ENCODE data around the gene SEC61B.

SEC61B gene

GRCh38 chr9:99244344-99245260 lies 22.5 kb downstream of the SEC61B start:
- no peak overlapping the region for H3K9ac ChIP-seq (ENCODE audit: low read depth, low read length)

GRCh38 chr9:99249619-99250018 lies 27.5 kb downstream of the SEC61B start:
- no peak overlapping the region for H3K4me3 ChIP-seq (ENCODE audit: low read depth, low read length)
- no peaks in the 10 kb centered on the region for H3K27me3 ChIP-seq (ENCODE audit: control insufficient read depth, insufficient read depth, low read length)
- no peaks in the 10 kb centered on the region for H3K36me3 ChIP-seq (ENCODE audit: control insufficient read depth, insufficient read depth, low read length)
- H3K4me1 ChIP-seq (ENCODE audit: control insufficient read depth, insufficient read depth, low read length), result no peaks in the 10 kb centered on the region
- H3K9ac ChIP-seq (ENCODE audit: low read depth, low read length), result no peak overlapping the region
- no peaks in the 10 kb centered on the region for H3K9me3 ChIP-seq (ENCODE audit: control insufficient read depth, insufficient read depth, low read length)

More at GRCh38 chr9:99244344-99245260, 22.5 kb downstream of the SEC61B start:
- H3K4me1 ChIP-seq (ENCODE audit: control insufficient read depth, insufficient read depth, low read length), result no peaks in the 10 kb centered on the region
- H3K9me3 ChIP-seq (ENCODE audit: control insufficient read depth, insufficient read depth, low read length), result no peaks in the 10 kb centered on the region
- H3K4me3 ChIP-seq (ENCODE audit: low read depth, low read length), result no peak overlapping the region
- H3K27me3 ChIP-seq (ENCODE audit: control insufficient read depth, insufficient read depth, low read length), result no peaks in the 10 kb centered on the region
- H3K36me3 ChIP-seq (ENCODE audit: control insufficient read depth, insufficient read depth, low read length), result no peaks in the 10 kb centered on the region

GRCh38 chr9:99251157-99251556 lies 29.1 kb downstream of the SEC61B start:
- H3K27me3 ChIP-seq (ENCODE audit: control insufficient read depth, insufficient read depth, low read length), result no peaks in the 10 kb centered on the region
- no peak overlapping the region for H3K9ac ChIP-seq (ENCODE audit: low read depth, low read length)
- H3K9me3 ChIP-seq (ENCODE audit: control insufficient read depth, insufficient read depth, low read length), result no peaks in the 10 kb centered on the region
- H3K36me3 ChIP-seq (ENCODE audit: control insufficient read depth, insufficient read depth, low read length), result no peaks in the 10 kb centered on the region
- no peak overlapping the region for H3K4me3 ChIP-seq (ENCODE audit: low read depth, low read length)
- H3K4me1 ChIP-seq (ENCODE audit: control insufficient read depth, insufficient read depth, low read length), result no peaks in the 10 kb centered on the region

GRCh38 chr9:99253134-99253533 lies 31.1 kb downstream of the SEC61B start:
- H3K4me1 ChIP-seq (ENCODE audit: control insufficient read depth, insufficient read depth, low read length), result no peaks in the 10 kb centered on the region
- H3K27me3 ChIP-seq (ENCODE audit: control insufficient read depth, insufficient read depth, low read length), result no peaks in the 10 kb centered on the region
- H3K36me3 ChIP-seq (ENCODE audit: control insufficient read depth, insufficient read depth, low read length), result no peaks in the 10 kb centered on the region
- H3K9me3 ChIP-seq (ENCODE audit: control insufficient read depth, insufficient read depth, low read length), result no peaks in the 10 kb centered on the region
- no peak overlapping the region for H3K4me3 ChIP-seq (ENCODE audit: low read depth, low read length)
- no peak overlapping the region for H3K9ac ChIP-seq (ENCODE audit: low read depth, low read length)

GRCh38 chr9:99253772-99254431 lies 31.8 kb downstream of the SEC61B start:
- Histone ChIP-seq H3K27me3 (ENCODE audit: control insufficient read depth, insufficient read depth, low read length) (no peaks in the 10 kb centered on the region), H3K4me1 (ENCODE audit: control insufficient read depth, insufficient read depth, low read length) (peaks cover 2% of the 10 kb centered on the region), H3K36me3 (ENCODE audit: control insufficient read depth, insufficient read depth, low read length) (no peaks in the 10 kb centered on the region), H3K9me3 (ENCODE audit: control insufficient read depth, insufficient read depth, low read length) (no peaks in the 10 kb centered on the region), H3K4me3 (ENCODE audit: low read depth, low read length) (no peak overlapping the region), H3K9ac (ENCODE audit: low read depth, low read length) (no peak overlapping the region)

- no peaks in the 10 kb centered on the region for H3K27me3 ChIP-seq (ENCODE audit: control insufficient read depth, insufficient read depth, low read length)
- no peak overlapping the region for H3K4me3 ChIP-seq (ENCODE audit: low read depth, low read length)
- no peak overlapping the region for H3K9ac ChIP-seq (ENCODE audit: low read depth, low read length)
Observed at GRCh38 chr9:99255651-99256050, 33.6 kb downstream of the SEC61B start.

GRCh38 chr9:99257723-99258389 lies 35.8 kb downstream of the SEC61B start:
- no peak overlapping the region for H3K4me3 ChIP-seq (ENCODE audit: low read depth, low read length)
- H3K36me3 ChIP-seq (ENCODE audit: control insufficient read depth, insufficient read depth, low read length), result no peaks in the 10 kb centered on the region
- no peaks in the 10 kb centered on the region for H3K27me3 ChIP-seq (ENCODE audit: control insufficient read depth, insufficient read depth, low read length)
- no peak overlapping the region for H3K9ac ChIP-seq (ENCODE audit: low read depth, low read length)
- H3K4me1 ChIP-seq (ENCODE audit: control insufficient read depth, insufficient read depth, low read length), result peaks cover 9% of the 10 kb centered on the region
- H3K9me3 ChIP-seq (ENCODE audit: control insufficient read depth, insufficient read depth, low read length), result no peaks in the 10 kb centered on the region

More at GRCh38 chr9:99255651-99256050, 33.6 kb downstream of the SEC61B start:
- Histone ChIP-seq H3K36me3 (ENCODE audit: control insufficient read depth, insufficient read depth, low read length) (no peaks in the 10 kb centered on the region), H3K4me1 (ENCODE audit: control insufficient read depth, insufficient read depth, low read length) (peaks cover 9% of the 10 kb centered on the region), H3K9me3 (ENCODE audit: control insufficient read depth, insufficient read depth, low read length) (no peaks in the 10 kb centered on the region)

- Histone ChIP-seq H3K4me1 (ENCODE audit: control insufficient read depth, insufficient read depth, low read length) (peaks cover 9% of the 10 kb centered on the region), H3K9ac (ENCODE audit: low read depth, low read length) (peak overlapping the region; percentile 6), H3K36me3 (ENCODE audit: control insufficient read depth, insufficient read depth, low read length) (no peaks in the 10 kb centered on the region), H3K4me3 (ENCODE audit: low read depth, low read length) (peak overlapping the region; percentile 10), H3K9me3 (ENCODE audit: control insufficient read depth, insufficient read depth, low read length) (no peaks in the 10 kb centered on the region), H3K27me3 (ENCODE audit: control insufficient read depth, insufficient read depth, low read length) (no peaks in the 10 kb centered on the region)
Observed at GRCh38 chr9:99259231-99259918, 37.3 kb downstream of the SEC61B start.

GRCh38 chr9:99261923-99262322 lies 39.8 kb downstream of the SEC61B start:
- Histone ChIP-seq H3K4me1 (ENCODE audit: control insufficient read depth, insufficient read depth, low read length) (peaks cover 12% of the 10 kb centered on the region), H3K9ac (ENCODE audit: low read depth, low read length) (no peak overlapping the region), H3K27me3 (ENCODE audit: control insufficient read depth, insufficient read depth, low read length) (no peaks in the 10 kb centered on the region), H3K9me3 (ENCODE audit: control insufficient read depth, insufficient read depth, low read length) (no peaks in the 10 kb centered on the region), H3K4me3 (ENCODE audit: low read depth, low read length) (no peak overlapping the region), H3K36me3 (ENCODE audit: control insufficient read depth, insufficient read depth, low read length) (no peaks in the 10 kb centered on the region)

- Histone ChIP-seq H3K27me3 (ENCODE audit: control insufficient read depth, insufficient read depth, low read length) (no peaks in the 10 kb centered on the region), H3K36me3 (ENCODE audit: control insufficient read depth, insufficient read depth, low read length) (no peaks in the 10 kb centered on the region), H3K9ac (ENCODE audit: low read depth, low read length) (no peak overlapping the region), H3K4me1 (ENCODE audit: control insufficient read depth, insufficient read depth, low read length) (peaks cover 12% of the 10 kb centered on the region), H3K4me3 (ENCODE audit: low read depth, low read length) (no peak overlapping the region), H3K9me3 (ENCODE audit: control insufficient read depth, insufficient read depth, low read length) (no peaks in the 10 kb centered on the region)
Observed at GRCh38 chr9:99262949-99263418, 40.9 kb downstream of the SEC61B start.

GRCh38 chr9:99264070-99264680 lies 42.1 kb downstream of the SEC61B start:
- H3K4me3 ChIP-seq (ENCODE audit: low read depth, low read length), result no peak overlapping the region
- no peaks in the 10 kb centered on the region for H3K9me3 ChIP-seq (ENCODE audit: control insufficient read depth, insufficient read depth, low read length)
- no peaks in the 10 kb centered on the region for H3K36me3 ChIP-seq (ENCODE audit: control insufficient read depth, insufficient read depth, low read length)
- peaks cover 9% of the 10 kb centered on the region for H3K4me1 ChIP-seq (ENCODE audit: control insufficient read depth, insufficient read depth, low read length)
- H3K9ac ChIP-seq (ENCODE audit: low read depth, low read length), result no peak overlapping the region
- no peaks in the 10 kb centered on the region for H3K27me3 ChIP-seq (ENCODE audit: control insufficient read depth, insufficient read depth, low read length)
